ENCODE results near the gene PDE4D.

- TF ChIP-seq ZFP3 (CRISPR knock-in tag; IDR thresholded peaks at IDR 0.05) = no peak
- TF ChIP-seq ARNTL (CRISPR knock-in tag; IDR thresholded peaks at IDR 0.05; ENCODE audit: borderline replicate concordance, low read depth) = no peak
- TF ChIP-seq ZNF8 (CRISPR knock-in tag; IDR thresholded peaks at IDR 0.05) = no peak
Observed at GRCh38 chr5:59274106-59274636, 619.4 kb downstream of the PDE4D start.

Measured in SK-N-SH treated with all-trans-retinoic acid at 6 μM for 48 hours (cell line).